RCC 7860 (cell line): ENCODE measurements around the gene HMOX1.

ENCODE experiments used
- DNase-seq: peaks from one replicate; pipeline ENCODE4 v3.0.0-alpha.2; 2015; ENCODE audit warnings: low spot score
- FAIRE-seq: peaks from 2 replicates; lab custom pipeline; 2012; peaks lifted over from hg19 to GRCh38; lab: Jason Lieb, UNC

HMOX1 gene

GRCh38 chr22:35380537-35381423, at the start of gene HMOX1:
Gene HMOX1, plus strand, starts transcription at chr22:35381096. Its CDS starts 78 bp downstream, at chr22:35381174.
- DNase-seq: peak; percentile 74
- FAIRE-seq: no peak

GRCh38 chr22:35332278-35332677, 48.6 kb upstream of the HMOX1 start:
- FAIRE-seq (no peak), DNase-seq (no peak)

- FAIRE-seq (no peak), DNase-seq (no peak)
Observed at GRCh38 chr22:35333220-35333619, 47.7 kb upstream of the HMOX1 start.

GRCh38 chr22:35334004-35334403, 46.9 kb upstream of the HMOX1 start:
- DNase-seq (no peak), FAIRE-seq (no peak)

- DNase-seq (no peak), FAIRE-seq (no peak)
Observed at GRCh38 chr22:35335468-35335867, 45.4 kb upstream of the HMOX1 start.

GRCh38 chr22:35335936-35336781, 44.7 kb upstream of the HMOX1 start:
- no peak for DNase-seq
- FAIRE-seq: no peak

GRCh38 chr22:35337932-35338331, 43.0 kb upstream of the HMOX1 start:
- DNase-seq (no peak), FAIRE-seq (no peak)

- FAIRE-seq (no peak), DNase-seq (no peak)
Observed at GRCh38 chr22:35341090-35341874, 39.6 kb upstream of the HMOX1 start.

GRCh38 chr22:35342390-35342789, 38.5 kb upstream of the HMOX1 start:
- FAIRE-seq: no peak
- DNase-seq: no peak

- DNase-seq: no peak
- no peak for FAIRE-seq
Observed at GRCh38 chr22:35343664-35344550, 37.0 kb upstream of the HMOX1 start.

GRCh38 chr22:35344956-35345690, 35.8 kb upstream of the HMOX1 start:
- FAIRE-seq (no peak), DNase-seq (no peak)

- DNase-seq (no peak), FAIRE-seq (no peak)
Observed at GRCh38 chr22:35345808-35346505, 34.9 kb upstream of the HMOX1 start.

GRCh38 chr22:35346596-35347220, 34.2 kb upstream of the HMOX1 start:
- no peak for DNase-seq

GRCh38 chr22:35347462-35347861, 33.4 kb upstream of the HMOX1 start:
- DNase-seq (no peak), FAIRE-seq (no peak)

More at GRCh38 chr22:35346596-35347220, 34.2 kb upstream of the HMOX1 start:
- no peak for FAIRE-seq

GRCh38 chr22:35348026-35348590, 32.8 kb upstream of the HMOX1 start:
- DNase-seq (no peak), FAIRE-seq (no peak)

- DNase-seq (no peak), FAIRE-seq (no peak)
Observed at GRCh38 chr22:35348703-35349102, 32.2 kb upstream of the HMOX1 start.

- DNase-seq (no peak), FAIRE-seq (no peak)
Observed at GRCh38 chr22:35349368-35349703, 31.6 kb upstream of the HMOX1 start.
